ENCODE measurements around the gene DYDC2.
A peak's percentile ranks its signal among the peaks of the same experiment; 100 is the strongest.

DYDC2 gene

DNA sequence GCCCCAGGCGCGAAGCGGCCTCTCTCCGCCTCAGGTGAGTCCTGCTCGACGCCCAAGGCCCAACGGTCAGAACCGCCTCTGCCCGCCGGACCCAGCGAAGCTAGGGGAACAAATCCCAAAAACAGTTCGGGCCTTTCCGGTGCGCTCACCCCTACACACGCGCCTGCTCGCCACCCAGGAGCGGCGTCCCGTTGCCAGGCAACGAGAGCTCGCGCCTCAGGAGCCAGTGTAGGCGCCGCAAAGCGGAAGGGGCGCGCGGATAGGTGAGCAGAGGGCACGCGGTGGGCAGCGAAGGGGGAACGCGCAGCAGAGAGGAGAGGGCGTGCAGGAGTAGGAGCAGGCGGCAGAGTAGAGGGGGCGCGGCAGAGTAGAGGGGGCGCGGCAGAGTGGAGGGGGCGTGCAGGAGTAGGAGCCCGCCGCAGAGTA is at the start of gene DYDC2, which contains the start of gene DYDC1:
TSS of gene DYDC2 (plus strand) at position 219 of the 426 bp plus-strand sequence. CDS start 5,663 bp downstream, outside the sequence.
TSS of gene DYDC1 (minus strand) at position 193 of the 426 bp plus-strand sequence. CDS start 4,154 bp downstream, outside the sequence.
- DNase-seq (ENCODE audit: low spot score) = peak; percentile 32
- no peak within 1 kb of the TSS for H3K27ac Mint-ChIP-seq
- H3K36me3 Mint-ChIP-seq (ENCODE audit: low read depth) = no peaks in the 10 kb centered on the region
- H3K9me3 Mint-ChIP-seq = no peaks in the 10 kb centered on the region
- no peaks in the 10 kb centered on the region for H3K4me1 Mint-ChIP-seq (ENCODE audit: low read depth)
- H3K4me3 Mint-ChIP-seq = peak within 1 kb of the TSS; percentile 55
- peaks cover 50% of the 10 kb centered on the region for H3K27me3 Mint-ChIP-seq (ENCODE audit: low read depth)

GRCh38 chr10:80313523-80313922 is 43.1 kb upstream of the DYDC2 start:
- DNase-seq (ENCODE audit: low spot score) = no peak
- Mint-ChIP-seq H3K27ac (no peak overlapping the region), H3K36me3 (ENCODE audit: low read depth) (no peaks in the 10 kb centered on the region), H3K4me3 (no peak overlapping the region), H3K27me3 (ENCODE audit: low read depth) (peaks cover 7% of the 10 kb centered on the region), H3K9me3 (no peaks in the 10 kb centered on the region), H3K4me1 (ENCODE audit: low read depth) (no peaks in the 10 kb centered on the region)

DNA sequence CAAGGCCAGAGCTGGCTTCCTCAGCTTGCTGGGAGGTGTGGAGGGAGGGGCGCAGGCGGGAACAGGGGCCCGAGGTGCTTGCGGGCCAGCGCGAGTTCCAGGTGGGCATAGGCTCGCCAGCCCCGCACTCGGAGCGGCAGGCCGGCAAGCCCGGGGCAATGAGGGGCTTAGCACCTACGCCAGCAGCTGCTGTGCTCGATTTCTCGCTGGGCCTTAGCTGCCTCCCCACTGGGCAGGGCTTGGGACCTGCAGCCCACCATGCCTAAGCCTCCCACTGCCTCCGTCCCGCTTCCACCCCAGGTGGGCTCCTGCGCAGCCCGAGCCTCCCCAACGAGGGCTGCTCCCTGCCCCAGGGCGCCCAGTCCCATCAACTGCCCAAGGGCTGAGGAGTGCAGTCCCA is 41.2 kb upstream of the DYDC2 start:
- H3K27me3 Mint-ChIP-seq (ENCODE audit: low read depth) = peaks cover 9% of the 10 kb centered on the region
- H3K4me1 Mint-ChIP-seq (ENCODE audit: low read depth) = no peaks in the 10 kb centered on the region
- H3K9me3 Mint-ChIP-seq = no peaks in the 10 kb centered on the region
- no peak for DNase-seq (ENCODE audit: low spot score)
- no peaks in the 10 kb centered on the region for H3K36me3 Mint-ChIP-seq (ENCODE audit: low read depth)
- H3K27ac Mint-ChIP-seq = no peak overlapping the region
- no peak overlapping the region for H3K4me3 Mint-ChIP-seq

- Mint-ChIP-seq H3K27me3 (ENCODE audit: low read depth) (peaks cover 6% of the 10 kb centered on the region), H3K36me3 (ENCODE audit: low read depth) (no peaks in the 10 kb centered on the region), H3K4me3 (no peak overlapping the region), H3K27ac (no peak overlapping the region), H3K9me3 (no peaks in the 10 kb centered on the region), H3K4me1 (ENCODE audit: low read depth) (no peaks in the 10 kb centered on the region)
- DNase-seq (ENCODE audit: low spot score) = no peak
Observed at GRCh38 chr10:80318742-80319141, 37.8 kb upstream of the DYDC2 start.

GRCh38 chr10:80319318-80319717 is 37.3 kb upstream of the DYDC2 start:
- Mint-ChIP-seq H3K27ac (no peak overlapping the region), H3K36me3 (ENCODE audit: low read depth) (no peaks in the 10 kb centered on the region)
- no peak for DNase-seq (ENCODE audit: low spot score)

GRCh38 chr10:80319725-80320290 is 36.8 kb upstream of the DYDC2 start:
- Mint-ChIP-seq H3K27me3 (ENCODE audit: low read depth) (peaks cover 6% of the 10 kb centered on the region), H3K36me3 (ENCODE audit: low read depth) (no peaks in the 10 kb centered on the region), H3K9me3 (no peaks in the 10 kb centered on the region), H3K4me1 (ENCODE audit: low read depth) (no peaks in the 10 kb centered on the region), H3K4me3 (no peak overlapping the region), H3K27ac (no peak overlapping the region)
- no peak for DNase-seq (ENCODE audit: low spot score)

More at GRCh38 chr10:80319318-80319717, 37.3 kb upstream of the DYDC2 start:
- Mint-ChIP-seq H3K9me3 (no peaks in the 10 kb centered on the region), H3K27me3 (ENCODE audit: low read depth) (peaks cover 6% of the 10 kb centered on the region), H3K4me3 (no peak overlapping the region), H3K4me1 (ENCODE audit: low read depth) (no peaks in the 10 kb centered on the region)

GRCh38 chr10:80320377-80320776 is 36.2 kb upstream of the DYDC2 start:
- no peak overlapping the region for H3K4me3 Mint-ChIP-seq
- no peaks in the 10 kb centered on the region for H3K9me3 Mint-ChIP-seq
- H3K27me3 Mint-ChIP-seq (ENCODE audit: low read depth) = peaks cover 6% of the 10 kb centered on the region

DNA sequence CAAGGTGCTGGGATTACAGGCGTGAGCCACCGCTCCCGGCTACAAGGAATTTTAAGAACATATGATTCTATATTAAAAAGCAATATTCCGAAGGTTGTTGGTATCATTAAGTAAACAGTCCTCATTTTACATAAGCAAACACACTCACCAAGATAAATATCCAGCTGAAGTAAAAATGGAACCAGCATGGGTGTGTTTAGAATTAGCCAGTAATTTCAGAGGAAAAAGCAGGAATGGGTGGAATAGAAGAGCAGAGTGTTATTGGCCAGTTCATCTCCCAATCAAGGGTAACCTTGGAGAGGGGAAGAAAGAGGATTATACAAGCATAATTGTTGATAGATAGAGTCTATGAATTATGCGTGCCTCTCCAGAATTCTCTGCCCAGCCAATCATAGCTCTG is 35.4 kb upstream of the DYDC2 start:
- H3K4me3 Mint-ChIP-seq = no peak overlapping the region
- H3K27ac Mint-ChIP-seq = no peak overlapping the region
- H3K27me3 Mint-ChIP-seq (ENCODE audit: low read depth) = peaks cover 6% of the 10 kb centered on the region

More at GRCh38 chr10:80320377-80320776, 36.2 kb upstream of the DYDC2 start:
- Mint-ChIP-seq H3K36me3 (ENCODE audit: low read depth) (no peaks in the 10 kb centered on the region), H3K27ac (no peak overlapping the region), H3K4me1 (ENCODE audit: low read depth) (no peaks in the 10 kb centered on the region)
- DNase-seq (ENCODE audit: low spot score) = no peak

DNA sequence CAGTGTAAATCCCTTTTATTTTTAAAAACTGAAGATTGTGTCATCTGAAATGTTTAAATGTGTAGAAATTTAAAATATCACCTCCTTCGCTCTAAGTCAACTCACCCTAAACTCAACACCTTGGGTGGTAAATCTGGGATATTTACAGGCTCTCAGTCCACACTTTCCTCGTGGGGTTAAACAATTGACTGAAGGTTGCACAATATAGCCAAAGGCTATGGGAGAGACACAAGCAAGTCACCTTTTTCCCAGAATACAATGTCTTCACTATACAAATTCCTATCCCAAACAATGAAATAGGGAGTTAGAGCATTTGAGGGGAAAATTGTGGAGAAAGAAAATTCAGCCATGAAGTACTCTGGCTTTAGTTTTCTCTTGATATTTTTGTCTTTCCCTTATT is 34.4 kb upstream of the DYDC2 start:
- no peak overlapping the region for H3K4me3 Mint-ChIP-seq
- H3K27ac Mint-ChIP-seq = no peak overlapping the region
- H3K27me3 Mint-ChIP-seq (ENCODE audit: low read depth) = peaks cover 6% of the 10 kb centered on the region
- no peaks in the 10 kb centered on the region for H3K36me3 Mint-ChIP-seq (ENCODE audit: low read depth)
- no peak for DNase-seq (ENCODE audit: low spot score)
- H3K4me1 Mint-ChIP-seq (ENCODE audit: low read depth) = no peaks in the 10 kb centered on the region
- H3K9me3 Mint-ChIP-seq = no peaks in the 10 kb centered on the region

More for the DNA sequence above, 35.4 kb upstream of the DYDC2 start:
- no peaks in the 10 kb centered on the region for H3K4me1 Mint-ChIP-seq (ENCODE audit: low read depth)
- H3K36me3 Mint-ChIP-seq (ENCODE audit: low read depth) = no peaks in the 10 kb centered on the region
- no peak for DNase-seq (ENCODE audit: low spot score)
- no peaks in the 10 kb centered on the region for H3K9me3 Mint-ChIP-seq

- Mint-ChIP-seq H3K27me3 (ENCODE audit: low read depth) (peaks cover 2% of the 10 kb centered on the region), H3K9me3 (no peaks in the 10 kb centered on the region), H3K4me1 (ENCODE audit: low read depth) (no peaks in the 10 kb centered on the region), H3K4me3 (no peak overlapping the region), H3K27ac (no peak overlapping the region), H3K36me3 (ENCODE audit: low read depth) (no peaks in the 10 kb centered on the region)
- no peak for DNase-seq (ENCODE audit: low spot score)
Observed at GRCh38 chr10:80322711-80323110, 33.9 kb upstream of the DYDC2 start.

DNA sequence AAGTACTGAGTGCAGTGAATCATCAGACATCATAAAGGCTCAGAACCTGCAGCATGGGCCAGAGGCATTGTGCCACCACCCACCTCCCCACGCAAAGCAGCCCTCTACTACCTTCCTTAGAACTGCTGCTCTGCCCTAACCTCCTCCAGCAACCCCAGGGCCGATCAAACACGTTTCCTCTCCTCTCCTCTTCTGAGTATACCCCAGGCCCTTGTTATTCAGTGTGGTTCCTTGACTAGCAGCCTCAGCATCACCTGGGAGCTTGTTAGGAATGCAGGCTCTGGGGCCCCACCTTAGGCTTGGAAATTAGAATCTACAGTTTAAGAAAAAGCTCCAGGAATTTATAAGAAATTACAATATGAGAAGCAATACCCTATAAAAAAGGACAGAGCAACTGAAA is 33.3 kb upstream of the DYDC2 start:
- peaks cover 2% of the 10 kb centered on the region for H3K27me3 Mint-ChIP-seq (ENCODE audit: low read depth)
- no peak overlapping the region for H3K4me3 Mint-ChIP-seq
- H3K36me3 Mint-ChIP-seq (ENCODE audit: low read depth) = no peaks in the 10 kb centered on the region
- no peak for DNase-seq (ENCODE audit: low spot score)
- no peak overlapping the region for H3K27ac Mint-ChIP-seq
- H3K4me1 Mint-ChIP-seq (ENCODE audit: low read depth) = no peaks in the 10 kb centered on the region
- no peaks in the 10 kb centered on the region for H3K9me3 Mint-ChIP-seq

- no peaks in the 10 kb centered on the region for H3K36me3 Mint-ChIP-seq (ENCODE audit: low read depth)
- DNase-seq (ENCODE audit: low spot score) = no peak
- H3K27me3 Mint-ChIP-seq (ENCODE audit: low read depth) = no peaks in the 10 kb centered on the region
- H3K4me1 Mint-ChIP-seq (ENCODE audit: low read depth) = no peaks in the 10 kb centered on the region
- no peak overlapping the region for H3K4me3 Mint-ChIP-seq
- H3K9me3 Mint-ChIP-seq = no peaks in the 10 kb centered on the region
- no peak overlapping the region for H3K27ac Mint-ChIP-seq
Observed at GRCh38 chr10:80324086-80324485, 32.5 kb upstream of the DYDC2 start.

GRCh38 chr10:80324891-80325364 is 31.7 kb upstream of the DYDC2 start:
- Mint-ChIP-seq H3K36me3 (ENCODE audit: low read depth) (no peaks in the 10 kb centered on the region), H3K4me1 (ENCODE audit: low read depth) (no peaks in the 10 kb centered on the region), H3K27ac (no peak overlapping the region), H3K4me3 (no peak overlapping the region), H3K27me3 (ENCODE audit: low read depth) (no peaks in the 10 kb centered on the region), H3K9me3 (no peaks in the 10 kb centered on the region)
- no peak for DNase-seq (ENCODE audit: low spot score)

- DNase-seq (ENCODE audit: low spot score) = no peak
- peaks cover 1% of the 10 kb centered on the region for H3K27me3 Mint-ChIP-seq (ENCODE audit: low read depth)
- H3K27ac Mint-ChIP-seq = no peak overlapping the region
- no peaks in the 10 kb centered on the region for H3K4me1 Mint-ChIP-seq (ENCODE audit: low read depth)
- H3K4me3 Mint-ChIP-seq = no peak overlapping the region
- no peaks in the 10 kb centered on the region for H3K9me3 Mint-ChIP-seq
- no peaks in the 10 kb centered on the region for H3K36me3 Mint-ChIP-seq (ENCODE audit: low read depth)
Observed at GRCh38 chr10:80333983-80334382, 22.6 kb upstream of the DYDC2 start.

DNA sequence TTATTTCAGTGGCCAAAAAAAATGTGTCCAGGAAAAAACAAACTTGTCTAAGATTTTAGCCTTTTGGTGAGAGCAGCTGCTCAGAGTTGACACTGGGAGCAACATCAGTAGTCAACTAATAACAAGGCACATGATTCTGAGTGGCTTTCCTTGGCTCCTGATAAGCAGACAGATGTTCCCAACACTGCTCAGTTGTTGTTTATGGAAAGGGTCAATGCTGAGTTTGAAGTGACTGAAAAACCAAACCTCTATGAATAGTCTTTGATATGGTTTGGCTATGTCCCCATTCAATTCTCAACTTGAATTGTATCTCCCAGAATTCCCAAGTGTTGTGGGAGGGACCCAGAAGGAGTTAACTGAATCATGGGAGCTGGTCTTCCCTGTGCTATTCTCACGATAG is 12.3 kb upstream of the DYDC2 start:
- no peak overlapping the region for H3K4me3 Mint-ChIP-seq
- no peaks in the 10 kb centered on the region for H3K36me3 Mint-ChIP-seq (ENCODE audit: low read depth)
- no peaks in the 10 kb centered on the region for H3K9me3 Mint-ChIP-seq
- H3K27me3 Mint-ChIP-seq (ENCODE audit: low read depth) = peaks cover 3% of the 10 kb centered on the region
- no peak for DNase-seq (ENCODE audit: low spot score)
- no peak overlapping the region for H3K27ac Mint-ChIP-seq
- H3K4me1 Mint-ChIP-seq (ENCODE audit: low read depth) = no peaks in the 10 kb centered on the region

Data from T-helper 2 cell treated with Interferon-gamma antibody and Interleukin-4, amounts not matched to agents 5 μg/mL and 100 μg/mL, for 36 hours (primary cell).